Neural progenitor cell (in vitro differentiated cells): Measurements from ENCODE around the gene SKI. TPM values are rescaled to one million over a fixed set of nuclear protein-coding genes. Genes with fewer than 3 reads are reported as not detected.
A peak's percentile ranks its signal among the peaks of the same experiment; 100 is the strongest.
"Not testable (repeated sequence)": the region's sequence is repeated elsewhere in the genome, so short reads cannot be mapped to it uniquely, and the experiment has no call there.

Experiments used
- DNase-seq: peaks from one replicate; pipeline ENCODE4 v3.0.0-alpha.2; 2016; ENCODE audit warnings: low spot score
- H2AFZ ChIP-seq: fragments of 200-600 bp; sonication (generic); replicated peaks from 2 replicates; pipeline ENCODE4 v1.6.1; 2016; ENCODE audit warnings: antibody characterized with exemption
- H3F3A ChIP-seq: fragments of 200-600 bp; sonication (generic); 2 replicates; pipeline ENCODE4 v1.6.1; 2016; ENCODE audit warnings: antibody characterized with exemption, low read depth
- H3K27ac ChIP-seq: fragments of 200-600 bp; sonication (generic); 2 replicates; pipeline ENCODE4 v1.5.1; 2016; ENCODE audit warnings: mild to moderate bottlenecking
- H3K27me3 ChIP-seq: fragments of 200-600 bp; sonication (generic); 2 replicates; pipeline ENCODE4 v1.6.1; 2016; ENCODE audit warnings: mild to moderate bottlenecking, moderate library complexity
- H3K36me3 ChIP-seq: fragments of 200-600 bp; sonication (generic); 2 replicates; pipeline ENCODE4 v1.5.1; 2016
- H3K4me1 ChIP-seq: fragments of 200-600 bp; sonication (generic); 2 replicates; pipeline ENCODE4 v1.6.1; 2016; ENCODE audit warnings: mixed run types
- H3K4me2 ChIP-seq: fragments of 200-600 bp; sonication (generic); 2 replicates; pipeline ENCODE4 v1.6.1; 2016
- H3K4me3 ChIP-seq: fragments of 200-600 bp; sonication (generic); 2 replicates; pipeline ENCODE4 v1.5.1; 2016
- H3K79me2 ChIP-seq: fragments of 200-600 bp; sonication (generic); 2 replicates; pipeline ENCODE4 v1.6.1; 2016; ENCODE audit warnings: low read depth
- H3K9ac ChIP-seq: fragments of 200-600 bp; sonication (generic); 2 replicates; pipeline ENCODE4 v1.6.1; 2016
- H3K9me3 ChIP-seq: fragments of 200-600 bp; sonication (generic); 2 replicates; pipeline ENCODE4 v1.5.1; 2016; ENCODE audit warnings: low read depth
- H4K20me1 ChIP-seq: fragments of 200-600 bp; sonication (generic); 2 replicates; pipeline ENCODE4 v1.6.1; 2016; ENCODE audit warnings: low read depth
- H3K27ac Mint-ChIP-seq: 3 replicates; pipeline ENCODE4 v1.8.0; 2021; ENCODE audit warnings: mixed read lengths
- H3K27me3 Mint-ChIP-seq: 2 replicates; pipeline ENCODE4 v1.8.0; 2022; ENCODE audit warnings: low read depth, mild to moderate bottlenecking, inconsistent platforms, moderate library complexity, mixed read lengths; ENCODE audit not compliant: insufficient read depth
- H3K36me3 Mint-ChIP-seq: 3 replicates; pipeline ENCODE4 v1.8.0; 2021; ENCODE audit warnings: mixed read lengths
- H3K4me1 Mint-ChIP-seq: 3 replicates; pipeline ENCODE4 v1.8.0; 2021; ENCODE audit warnings: mixed read lengths
- H3K4me3 Mint-ChIP-seq: 3 replicates; pipeline ENCODE4 v1.8.0; 2021; ENCODE audit warnings: mild to moderate bottlenecking, moderate library complexity, mixed read lengths
- H3K9me3 Mint-ChIP-seq: 3 replicates; pipeline ENCODE4 v1.8.0; 2020; ENCODE audit warnings: mixed read lengths
- EZH2 ChIP-seq: fragments of 200-600 bp; sonication (generic); IDR thresholded peaks from 2 replicates; pipeline ENCODE4 v1.6.1; 2017; ENCODE audit warnings: antibody characterized with exemption, mild to moderate bottlenecking, moderate library complexity
- EZH2phosphoT487 ChIP-seq: fragments of 200-600 bp; sonication (generic); IDR thresholded peaks from 2 replicates; pipeline ENCODE4 v1.6.1; 2017; ENCODE audit warnings: antibody characterized with exemption
- total RNA-seq: library from RNA; depleted of rRNA; stranded (reverse); fragments of >200 nt; gene quantifications from 2 replicates; pipeline ENCODE4 v1.2.3, GENCODE V29; 2015; ENCODE audit warnings: low replicate concordance
- TF ChIP-seq, protein P1 (sequence below): fragments of 200-600 bp; sonication (generic); IDR thresholded peaks from 2 replicates; pipeline ENCODE4 v1.5.1; 2017; ENCODE audit warnings: antibody characterized with exemption, mild to moderate bottlenecking

The SKI gene
- total RNA-seq, 1 donor from 2014 or later: 7.4 TPM

DNA sequence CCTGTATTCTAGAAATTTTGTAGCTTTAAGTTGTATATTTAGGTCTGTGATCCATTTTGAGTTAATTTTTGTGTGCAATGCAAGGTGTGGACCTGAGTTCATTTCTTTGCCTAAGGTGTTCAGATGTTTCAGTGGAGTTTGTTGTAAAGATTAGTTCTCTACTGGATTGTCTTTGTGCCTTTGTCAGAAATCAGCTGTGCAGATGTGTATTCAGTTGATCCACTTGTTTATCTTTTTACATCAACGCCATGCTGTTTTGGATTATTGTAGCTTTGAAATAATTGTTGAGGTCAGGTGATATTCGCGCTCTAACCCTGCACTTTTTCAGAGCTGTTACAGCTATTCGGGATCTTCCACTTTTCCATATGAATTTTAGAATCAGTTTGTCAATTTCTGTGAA is 32.8 kb downstream of the SKI start:
- Histone ChIP-seq H3K79me2 (peaks cover 100% of the 10 kb centered on the region), H4K20me1 (peaks cover 96% of the 10 kb centered on the region), H3K36me3 (no peaks in the 10 kb centered on the region), H3K4me1 (peaks cover 18% of the 10 kb centered on the region), H3K4me3 (no peak overlapping the region), H3K4me2 (no peak overlapping the region), H2AFZ (no peak overlapping the region), H3K9me3 (no peaks in the 10 kb centered on the region), H3F3A (peaks cover 7% of the 10 kb centered on the region), H3K27me3 (no peaks in the 10 kb centered on the region), H3K27ac (no peak overlapping the region), H3K9ac (no peak overlapping the region)
- Mint-ChIP-seq H3K9me3 (peaks cover 2% of the 10 kb centered on the region), H3K36me3 (peaks cover 18% of the 10 kb centered on the region), H3K27me3 (peaks cover 3% of the 10 kb centered on the region), H3K4me1 (peaks cover 36% of the 10 kb centered on the region), H3K27ac (no peak overlapping the region), H3K4me3 (no peak overlapping the region)
- TF ChIP-seq, protein P1, sequence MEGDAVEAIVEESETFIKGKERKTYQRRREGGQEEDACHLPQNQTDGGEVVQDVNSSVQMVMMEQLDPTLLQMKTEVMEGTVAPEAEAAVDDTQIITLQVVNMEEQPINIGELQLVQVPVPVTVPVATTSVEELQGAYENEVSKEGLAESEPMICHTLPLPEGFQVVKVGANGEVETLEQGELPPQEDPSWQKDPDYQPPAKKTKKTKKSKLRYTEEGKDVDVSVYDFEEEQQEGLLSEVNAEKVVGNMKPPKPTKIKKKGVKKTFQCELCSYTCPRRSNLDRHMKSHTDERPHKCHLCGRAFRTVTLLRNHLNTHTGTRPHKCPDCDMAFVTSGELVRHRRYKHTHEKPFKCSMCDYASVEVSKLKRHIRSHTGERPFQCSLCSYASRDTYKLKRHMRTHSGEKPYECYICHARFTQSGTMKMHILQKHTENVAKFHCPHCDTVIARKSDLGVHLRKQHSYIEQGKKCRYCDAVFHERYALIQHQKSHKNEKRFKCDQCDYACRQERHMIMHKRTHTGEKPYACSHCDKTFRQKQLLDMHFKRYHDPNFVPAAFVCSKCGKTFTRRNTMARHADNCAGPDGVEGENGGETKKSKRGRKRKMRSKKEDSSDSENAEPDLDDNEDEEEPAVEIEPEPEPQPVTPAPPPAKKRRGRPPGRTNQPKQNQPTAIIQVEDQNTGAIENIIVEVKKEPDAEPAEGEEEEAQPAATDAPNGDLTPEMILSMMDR: no peak
- no peak for TF ChIP-seq EZH2
- no peak for TF ChIP-seq EZH2phosphoT487
- DNase-seq: no peak

DNA sequence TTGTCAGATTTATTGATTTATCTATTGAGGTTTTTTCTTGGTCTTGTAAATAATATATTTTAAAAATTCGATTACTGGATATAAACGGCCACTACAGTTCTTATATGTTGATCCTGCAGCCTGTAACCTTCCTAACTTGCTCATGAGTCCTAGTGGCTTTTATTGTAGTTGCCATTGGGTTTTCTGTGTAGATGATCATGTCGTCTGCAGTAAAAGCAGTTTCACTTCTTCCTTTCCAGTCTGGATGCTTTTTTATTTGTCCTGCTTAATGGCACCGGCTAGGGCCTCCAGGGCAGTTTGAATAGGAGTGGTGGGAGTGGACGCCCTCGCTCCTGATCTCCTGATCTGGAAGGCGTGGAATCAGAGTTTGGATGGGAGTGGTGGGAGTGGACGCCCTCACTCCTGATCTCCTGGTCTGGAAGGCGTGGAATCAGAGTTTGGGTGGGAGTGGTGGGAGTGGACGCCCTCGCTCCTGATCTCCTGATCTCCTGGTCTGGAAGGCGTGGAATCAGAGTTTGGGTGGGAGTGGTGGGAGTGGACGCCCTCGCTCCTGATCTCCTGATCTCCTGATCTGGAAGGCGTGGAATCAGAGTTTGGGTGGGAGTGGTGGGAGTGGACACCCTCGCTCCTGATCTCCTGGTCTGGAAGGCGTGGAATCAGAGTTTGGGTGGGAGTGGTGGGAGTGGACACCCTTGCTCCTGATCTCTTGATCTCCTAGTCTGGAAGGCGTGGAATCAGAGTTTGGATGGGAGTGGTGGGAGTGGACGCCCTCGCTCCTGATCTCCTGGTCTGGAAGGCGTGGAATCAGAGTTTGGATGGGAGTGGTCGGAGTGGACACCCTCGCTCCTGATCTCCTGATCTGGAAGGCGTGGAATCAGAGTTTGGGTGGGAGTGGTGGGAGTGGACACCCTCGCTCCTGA is 33.6 kb downstream of the SKI start:
- not testable (repeated sequence) for H3K4me3 ChIP-seq, H3K4me2 ChIP-seq, H3K27me3 Mint-ChIP-seq, DNase-seq, H3K4me3 Mint-ChIP-seq, H3K27me3 ChIP-seq, H3K9ac ChIP-seq, H3F3A ChIP-seq, H3K36me3 ChIP-seq, H3K9me3 ChIP-seq, H3K27ac ChIP-seq, H3K9me3 Mint-ChIP-seq, H2AFZ ChIP-seq
- peak overlapping the region; percentile 57 for H3K27ac Mint-ChIP-seq
- peaks cover 44% of the 10 kb centered on the region for H3K4me1 Mint-ChIP-seq
- Histone ChIP-seq H4K20me1 (peaks cover 96% of the 10 kb centered on the region), H3K4me1 (peaks cover 18% of the 10 kb centered on the region), H3K79me2 (peaks cover 100% of the 10 kb centered on the region)
- peaks cover 18% of the 10 kb centered on the region for H3K36me3 Mint-ChIP-seq

DNA sequence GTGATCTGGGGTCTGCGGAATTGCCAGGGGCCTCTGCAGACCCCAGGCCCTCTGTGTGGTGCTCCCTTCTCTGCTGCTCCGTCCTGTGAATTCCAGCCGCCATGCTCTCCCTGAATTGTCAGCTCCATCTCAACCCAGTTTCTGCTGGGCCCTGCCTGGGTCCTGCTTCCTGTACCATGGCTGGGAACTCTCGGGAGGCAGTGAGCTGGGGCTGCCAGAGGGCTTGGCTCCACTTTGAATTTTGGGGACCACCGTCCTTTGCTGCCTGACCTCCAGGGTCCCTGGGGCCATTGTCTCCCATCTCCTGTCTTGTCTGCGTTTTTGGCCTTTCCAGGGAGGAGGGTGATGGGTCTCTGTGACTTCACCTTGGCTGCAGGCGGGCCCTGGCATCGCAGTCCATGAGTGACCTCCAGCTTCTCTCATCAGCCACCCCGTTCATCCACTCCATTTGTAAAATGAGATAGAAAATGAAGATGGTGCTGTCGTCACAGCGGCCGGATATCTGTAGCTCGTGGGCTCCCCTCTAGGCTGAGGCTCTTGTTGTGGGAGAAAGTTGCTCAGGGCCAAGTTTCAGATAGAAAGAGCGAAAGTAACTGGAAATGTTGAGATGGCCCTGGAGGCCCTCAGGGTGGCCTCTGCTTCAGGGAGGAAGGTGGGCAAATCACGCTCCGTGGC is 38.3 kb downstream of the SKI start:
- Histone ChIP-seq H3K9ac (no peak overlapping the region), H3K79me2 (peaks cover 99% of the 10 kb centered on the region), H3K4me1 (peaks cover 15% of the 10 kb centered on the region), H3K36me3 (no peaks in the 10 kb centered on the region), H2AFZ (no peak overlapping the region), H3F3A (peaks cover 23% of the 10 kb centered on the region), H4K20me1 (peaks cover 96% of the 10 kb centered on the region), H3K4me2 (no peak overlapping the region), H3K27ac (no peak overlapping the region), H3K27me3 (no peaks in the 10 kb centered on the region), H3K4me3 (no peak overlapping the region), H3K9me3 (no peaks in the 10 kb centered on the region)
- TF ChIP-seq, protein P1: no peak
- TF ChIP-seq EZH2phosphoT487: no peak
- TF ChIP-seq EZH2: no peak
- no peak for DNase-seq
- H3K27ac Mint-ChIP-seq: peak overlapping the region; percentile 78
- H3K4me3 Mint-ChIP-seq: no peak overlapping the region
- peaks cover 2% of the 10 kb centered on the region for H3K27me3 Mint-ChIP-seq
- H3K4me1 Mint-ChIP-seq: peaks cover 51% of the 10 kb centered on the region
- H3K36me3 Mint-ChIP-seq: peaks cover 5% of the 10 kb centered on the region
- H3K9me3 Mint-ChIP-seq: no peaks in the 10 kb centered on the region
